GM21576 (cell line): Measurements from ENCODE around the gene COMTD1.
A peak's percentile ranks its signal among the peaks of the same experiment; 100 is the strongest.
"Not testable (repeated sequence)": the region's sequence is repeated elsewhere in the genome, so short reads cannot be mapped to it uniquely, and the experiment has no call there.

Source experiments
- ATAC-seq: cut with Tn5 transposase; IDR thresholded peaks from one replicate; pipeline ENCODE4 v1.9.1; 2021; ENCODE audit warnings: mild to moderate bottlenecking, moderate library complexity; ENCODE audit not compliant: unreplicated experiment

COMTD1 gene

DNA sequence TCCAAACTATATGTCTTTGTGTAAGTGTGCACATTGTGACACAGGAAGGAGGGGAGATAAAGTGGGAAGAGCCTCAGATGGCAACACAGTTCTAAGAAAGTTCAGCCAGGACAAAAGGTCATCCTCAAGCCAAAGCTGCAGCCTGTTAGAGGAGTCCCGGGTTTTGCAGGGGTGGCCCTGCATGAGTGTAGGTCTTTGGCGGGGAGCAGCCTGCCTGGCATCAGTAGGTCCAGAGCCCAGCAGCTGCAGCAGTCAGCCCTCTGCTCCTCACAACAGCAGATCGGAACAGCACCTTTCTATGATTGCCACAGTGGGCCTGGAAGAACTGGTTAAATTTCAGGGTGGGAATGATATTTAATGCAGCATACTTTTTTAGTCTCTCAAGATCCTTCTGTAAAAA is 38.7 kb downstream of the COMTD1 start:
- ATAC-seq = no peak

DNA sequence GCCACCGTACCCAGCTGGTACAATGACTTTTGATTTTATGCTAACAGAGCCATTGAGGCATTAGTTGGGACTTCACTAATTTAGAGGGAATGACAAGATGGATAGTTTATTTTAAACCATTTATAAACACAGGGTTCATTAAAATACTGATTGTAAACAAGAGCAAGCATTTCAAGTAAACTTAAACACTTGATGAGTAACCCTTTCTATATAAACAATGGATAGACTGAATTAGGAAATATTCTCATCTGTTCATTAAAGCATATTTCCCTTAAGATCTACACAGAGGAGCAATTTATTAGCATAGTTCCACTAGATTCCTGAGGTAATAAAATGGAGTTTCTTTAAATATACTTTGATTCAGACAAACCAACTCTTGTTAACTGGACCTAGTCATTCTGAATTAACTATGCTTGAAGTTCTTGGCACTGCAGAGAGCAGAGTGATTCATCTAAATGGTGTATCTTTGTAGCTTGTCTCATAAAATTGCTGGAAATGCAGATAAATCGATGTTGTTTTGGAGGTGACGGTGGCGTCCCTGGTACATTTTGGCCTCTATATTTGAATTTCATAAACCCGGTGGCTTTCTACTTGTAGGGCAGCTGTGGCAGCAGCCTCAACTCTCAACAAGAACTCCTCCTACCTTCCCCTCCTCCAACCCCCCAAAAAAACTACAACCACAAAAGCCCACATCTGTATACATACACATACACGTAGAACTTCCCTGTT is 40.6 kb downstream of the COMTD1 start:
- no peak for ATAC-seq

DNA sequence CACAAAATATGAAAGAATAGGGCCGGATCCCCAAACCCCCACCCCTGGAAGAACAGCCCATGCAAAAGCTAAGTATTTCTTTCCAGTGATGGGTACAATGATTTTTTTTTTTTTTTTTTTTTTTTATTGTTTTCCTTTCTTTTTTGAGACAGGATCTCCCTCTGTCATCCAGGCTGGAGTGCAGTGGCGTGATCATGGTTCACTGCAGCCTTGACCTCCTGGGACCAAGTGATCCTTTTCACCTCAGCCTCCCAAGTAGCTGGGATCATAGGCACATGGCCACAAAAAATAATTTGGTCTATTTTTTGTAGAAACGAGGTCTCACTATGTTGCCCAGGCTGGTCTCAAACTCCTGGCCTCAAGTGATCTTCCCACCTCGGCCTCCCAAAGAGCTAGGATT is 41.1 kb downstream of the COMTD1 start:
- not testable (repeated sequence) for ATAC-seq

DNA sequence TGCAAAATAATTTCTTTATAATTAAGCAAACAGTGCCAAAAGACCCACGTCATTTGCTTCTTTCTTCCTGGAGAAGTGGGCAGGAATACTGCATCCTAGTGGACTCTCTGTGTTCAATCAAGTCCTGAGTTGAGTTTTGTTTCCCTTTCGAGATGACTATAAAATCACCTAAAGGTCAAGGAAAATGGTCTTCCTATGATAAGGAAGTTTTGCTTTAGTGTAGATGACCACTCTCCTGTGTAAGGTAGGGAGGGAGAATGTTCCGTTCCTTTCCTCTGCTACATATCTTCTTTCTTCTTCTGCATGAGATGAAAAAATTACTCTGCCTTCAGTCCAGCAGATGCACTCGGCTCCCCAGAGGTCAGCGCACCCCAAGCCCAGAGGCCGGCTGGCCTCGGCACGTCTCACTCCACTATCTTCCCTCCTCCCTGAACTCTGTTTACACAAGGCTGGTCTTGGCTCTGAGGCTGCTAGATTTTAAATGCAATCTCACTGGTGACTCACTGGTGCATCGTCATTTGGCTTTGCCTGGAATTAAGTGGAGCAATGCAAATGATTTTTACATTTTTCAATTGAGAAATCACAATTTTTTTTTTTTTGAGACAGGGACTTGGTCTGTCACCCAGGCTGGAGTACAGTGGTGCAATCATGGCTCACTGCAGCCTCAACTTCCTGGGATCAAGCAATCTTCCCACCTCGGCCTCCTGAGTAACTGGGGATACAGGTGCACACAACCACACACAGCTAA is 43.8 kb downstream of the COMTD1 start:
- no peak for ATAC-seq

DNA sequence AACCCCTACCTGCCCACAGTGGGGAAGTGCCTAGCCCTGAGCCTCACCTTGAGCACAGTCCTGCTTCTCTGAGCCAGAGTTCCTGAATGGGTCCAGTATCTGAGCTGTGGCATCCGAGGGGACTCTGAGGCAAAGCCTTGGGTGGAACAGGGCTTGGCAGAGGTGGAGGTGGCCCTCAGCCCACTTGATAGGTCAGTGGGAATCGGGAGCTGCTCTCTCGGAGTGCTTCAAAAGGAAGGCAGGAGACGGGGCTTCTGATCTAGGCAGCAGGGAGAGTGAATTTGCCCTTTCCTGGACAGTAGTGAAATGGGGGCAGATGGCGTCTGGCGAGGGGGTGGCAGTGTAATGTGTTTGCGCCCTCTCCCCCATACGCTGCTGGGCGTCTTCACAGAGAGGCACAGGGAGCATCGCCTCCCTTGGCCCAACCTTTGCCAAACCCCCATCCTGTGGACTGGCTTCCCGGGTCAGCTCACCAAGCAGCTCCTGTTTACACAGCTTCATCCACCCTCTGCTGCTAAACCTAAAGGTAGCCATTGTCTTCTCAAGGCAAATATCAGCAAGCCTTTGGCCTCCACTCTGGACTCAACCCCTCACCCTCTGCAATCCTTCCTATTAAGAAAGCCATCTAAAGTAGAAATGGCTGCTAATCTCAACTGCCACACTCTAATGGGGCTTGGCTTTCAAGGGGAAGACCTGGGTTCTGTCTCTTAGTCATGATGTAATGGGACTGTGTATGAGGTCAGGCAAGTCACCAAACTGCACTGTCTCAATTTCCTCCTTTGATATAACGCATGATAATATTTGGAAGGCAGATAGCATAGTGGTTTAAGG is 46.3 kb downstream of the COMTD1 start:
- no peak for ATAC-seq

DNA sequence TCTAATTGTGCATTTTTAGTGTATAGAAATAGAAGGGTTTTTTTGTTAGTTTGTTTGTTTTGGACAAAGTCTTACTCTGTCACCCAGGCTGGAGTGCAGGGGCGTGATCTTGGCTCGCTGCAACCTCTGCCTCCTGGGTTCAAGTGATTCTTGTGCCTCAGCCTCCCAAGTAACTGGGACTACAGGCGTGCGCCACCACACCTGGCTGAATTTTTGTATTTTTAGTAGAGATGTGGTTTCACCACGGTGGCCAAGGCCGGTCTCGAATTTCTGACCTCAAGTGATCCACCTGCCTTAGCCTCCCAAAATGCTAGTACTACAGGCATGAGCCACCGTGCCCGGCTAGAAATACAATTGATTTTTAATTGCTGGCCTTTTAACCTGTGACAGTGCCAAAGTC is 47.2 kb downstream of the COMTD1 start:
- not testable (repeated sequence) for ATAC-seq

DNA sequence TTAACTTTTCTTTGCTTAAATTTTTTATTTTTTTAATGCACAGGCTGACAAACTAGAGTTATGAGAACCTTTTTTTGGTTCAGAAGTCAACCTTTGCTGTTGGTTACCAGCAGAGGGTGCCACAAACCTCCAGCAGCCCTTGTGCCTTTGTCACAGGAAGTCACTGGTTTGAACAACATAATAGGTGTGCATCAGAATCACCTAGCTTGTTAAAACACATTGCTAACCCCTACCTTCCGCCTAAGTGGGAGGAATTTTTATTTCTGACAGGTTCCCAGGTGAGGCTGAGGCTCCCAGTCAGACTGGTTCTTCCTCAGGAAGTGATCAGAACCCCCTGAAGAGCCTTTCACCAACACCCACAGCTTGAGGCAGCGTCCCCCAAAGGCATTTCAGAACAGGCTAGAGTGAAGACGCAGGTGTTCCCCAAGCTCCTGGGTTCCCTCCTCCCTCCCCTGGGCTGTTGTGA is 47.8 kb downstream of the COMTD1 start:
- peak; percentile 50 for ATAC-seq

DNA sequence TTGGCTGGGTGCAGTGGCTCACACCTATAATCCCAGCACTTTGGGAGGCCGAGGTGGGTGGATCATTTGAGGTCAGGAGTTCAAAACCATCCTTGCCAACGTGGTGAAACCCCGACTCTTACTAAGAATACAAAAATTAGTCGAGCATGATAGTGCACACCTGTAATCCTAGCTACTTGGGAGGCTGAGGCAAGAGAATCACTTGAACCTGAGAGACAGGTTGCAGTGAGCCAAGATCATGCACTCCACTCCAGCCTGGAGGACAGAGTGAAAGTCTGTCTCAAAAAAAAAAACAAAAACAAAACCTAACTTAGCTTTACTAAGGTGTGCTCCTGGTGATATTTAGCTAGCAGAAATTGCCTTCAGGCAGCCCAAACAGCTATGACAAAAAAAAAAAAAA is 49.4 kb downstream of the COMTD1 start:
- no peak for ATAC-seq
